GM12878 (cell line): Measurements from ENCODE around the gene STK32A. TPM values are rescaled to one million over a fixed set of nuclear protein-coding genes. Genes with fewer than 3 reads are reported as not detected.

Experiments
- BCL3 ChIP-seq: IDR thresholded peaks from 2 replicates; pipeline ENCODE4 v1.6.1; 2011; ENCODE audit warnings: borderline replicate concordance, low read depth, mild to moderate bottlenecking, moderate library complexity, low read length; ENCODE audit not compliant: insufficient read depth, poor library complexity, severe bottlenecking
- CEBPZ ChIP-seq: fragments of 150-350 bp; IDR thresholded peaks from 2 replicates; pipeline ENCODE4 v1.6.1; 2016; ENCODE audit warnings: low read depth, low read length
- CHD2 ChIP-seq: IDR thresholded peaks from 2 replicates; pipeline ENCODE4 v1.6.1; 2011; ENCODE audit warnings: low read depth, low read length, improper control_type of control experiment, borderline replicate concordance
- CTCF ChIP-seq, 3 experiments: IDR thresholded peaks in 2 of 3; conservative IDR thresholded peaks in 1 of 3; 2 replicates each; pipeline ENCODE4 v1.5.1; 2011; ENCODE audit warnings: low read depth in 3 of 3, low read length in 3 of 3, mild to moderate bottlenecking in 3 of 3, control low read depth in 2 of 3, moderate library complexity in 2 of 3, inconsistent platforms in 1 of 3, mixed read lengths in 1 of 3; ENCODE audit not compliant: control insufficient read depth in 2 of 3, insufficient read depth in 1 of 3; ENCODE audit errors: extremely low read depth in 1 of 3
- ETV6 ChIP-seq, 2 experiments: fragments of 450-650 bp in 1 of 2; IDR thresholded peaks in 1 of 2; conservative IDR thresholded peaks in 1 of 2; 2 replicates each; pipeline ENCODE4 v1.6.1; 2014; ENCODE audit warnings: antibody characterized with exemption in 1 of 2, borderline replicate concordance in 1 of 2, low read depth in 1 of 2, mild to moderate bottlenecking in 1 of 2, moderate library complexity in 1 of 2
- EZH2 ChIP-seq: IDR thresholded peaks from 2 replicates; pipeline ENCODE4 v1.6.1; 2012; ENCODE audit warnings: low read depth, mild to moderate bottlenecking, control low read depth, inconsistent platforms, low read length, borderline replicate concordance; ENCODE audit not compliant: control insufficient read depth
- FOXK2 ChIP-seq: fragments of 450-650 bp; IDR thresholded peaks from 2 replicates; pipeline ENCODE4 v1.6.1; 2017; ENCODE audit warnings: mild to moderate bottlenecking, moderate library complexity
- HDAC6 ChIP-seq: fragments of 200-600 bp; sonication (generic); IDR thresholded peaks from one replicate; pipeline ENCODE4 v1.8.0; 2017; ENCODE audit warnings: antibody characterized with exemption; ENCODE audit not compliant: unreplicated experiment
- HDGF ChIP-seq: fragments of 450-650 bp; IDR thresholded peaks from 2 replicates; pipeline ENCODE4 v1.6.1; 2016; ENCODE audit warnings: antibody characterized with exemption
- MXI1 ChIP-seq: fragments of 150-350 bp; IDR thresholded peaks from 2 replicates; pipeline ENCODE4 v1.6.1; 2011; ENCODE audit warnings: low read depth, mild to moderate bottlenecking, inconsistent platforms, low read length, improper control_type of control experiment
- NFYA ChIP-seq: IDR thresholded peaks from 2 replicates; pipeline ENCODE4 v1.6.1; 2011; ENCODE audit warnings: low read depth, mild to moderate bottlenecking, low read length, improper control_type of control experiment, borderline replicate concordance
- NRF1 ChIP-seq: conservative IDR thresholded peaks from 2 replicates; pipeline ENCODE4 v1.6.1; 2011; ENCODE audit warnings: mild to moderate bottlenecking, low read depth, low read length, improper control_type of control experiment
- RAD21 ChIP-seq: IDR thresholded peaks from 2 replicates; pipeline ENCODE4 v1.6.1; 2011; ENCODE audit warnings: mild to moderate bottlenecking, low read depth, low read length, moderate library complexity; ENCODE audit not compliant: insufficient read depth
- STAT1 ChIP-seq: fragments of 450-650 bp; conservative IDR thresholded peaks from 2 replicates; pipeline ENCODE4 v1.6.1; 2014; ENCODE audit warnings: antibody characterized with exemption, mild to moderate bottlenecking
- STAT3 ChIP-seq: IDR thresholded peaks from 2 replicates; pipeline ENCODE4 v1.6.1; 2011; ENCODE audit warnings: low read depth, low read length, improper control_type of control experiment
- USF2 ChIP-seq: IDR thresholded peaks from 2 replicates; pipeline ENCODE4 v1.6.1; 2011; ENCODE audit warnings: low read depth, low read length, improper control_type of control experiment, borderline replicate concordance
- WRNIP1 ChIP-seq: IDR thresholded peaks from 2 replicates; pipeline ENCODE4 v1.6.1; 2011; ENCODE audit warnings: low read depth, low read length, improper control_type of control experiment, borderline replicate concordance
- YBX1 ChIP-seq: fragments of 450-650 bp; IDR thresholded peaks from 2 replicates; pipeline ENCODE4 v1.6.1; 2016; ENCODE audit warnings: antibody characterized with exemption
- ZNF217 ChIP-seq: fragments of 450-650 bp; IDR thresholded peaks from 2 replicates; pipeline ENCODE4 v1.6.1; 2017; ENCODE audit warnings: antibody characterized with exemption, mild to moderate bottlenecking
- ZNF24 ChIP-seq: fragments of 450-650 bp; IDR thresholded peaks from 2 replicates; pipeline ENCODE4 v1.6.1; 2017; ENCODE audit warnings: antibody characterized with exemption, mild to moderate bottlenecking
- ZSCAN29 ChIP-seq: fragments of 450-650 bp; IDR thresholded peaks from 2 replicates; pipeline ENCODE4 v1.6.1; 2017; ENCODE audit warnings: mild to moderate bottlenecking, moderate library complexity
- polyA plus RNA-seq, 11 experiments: library from polyadenylated mRNA; depleted of rRNA in 4 of 11; unstranded in 6 of 11; stranded (reverse) in 5 of 11; fragments of >200 nt; fragmentation: Nextera tagmentation in 4 of 11; fragmentation: Illumina TruSeq in 1 of 11; extraction: Ambion mirVana in 4 of 11; extraction: Trizol in 1 of 11; gene quantifications; 1 replicate in 1 of 11; 2 replicates in 10 of 11; pipeline versions ENCODE4 v1.2.1 to v1.2.3, GENCODE V29; 2011 to 2016; ENCODE audit warnings: inconsistent platforms in 2 of 11, missing spikeins in 2 of 11, low read depth in 1 of 11
- total RNA-seq, 4 experiments: library from RNA; depleted of rRNA in 3 of 4; stranded (reverse); fragments of >200 nt in 3 of 4; fragmentation: Illumina TruSeq in 1 of 4; extraction: Trizol in 1 of 4; gene quantifications; 2 replicates each; pipeline versions ENCODE4 v1.2.1 to v1.2.3, GENCODE V29; 2013 to 2021

STK32A gene
- total and polyA plus RNA-seq, 10 of the 15 experiments (the other 5 are each of a cell fraction or from before 2014, with no cell fraction given) = under 0.01 to 0.10 TPM; not detected in 8

GRCh38 chr5:147403651-147404640 is 169.1 kb downstream of the STK32A start (continued):
- TF ChIP-seq NFYA (no peak), MXI1 (no peak), ZNF24 (0 out of 2 replicates have a peak, but pooled peaks have one; percentile 35), CEBPZ (no peak), CHD2 (0 out of 2 replicates have a peak, but pooled peaks have one; percentile 52), HDAC6 (no peak), HDGF (no peak), BCL3 (no peak), ZNF217 (no peak), USF2 (no peak; the same call in 1 of the 2 replicates), NRF1 (no peak), CTCF (IDR thresholded peaks at IDR 0.05 in 2 of 3, conservative IDR thresholded peaks at IDR 0.05 in 1 of 3; ENCODE audit: control insufficient read depth in 2 of 3, extremely low read depth in 1 of 3, insufficient read depth in 1 of 3, low read depth in 3 of 3, low read length in 3 of 3) (no peak), WRNIP1 (peak; percentile 65; the same call in 1 of the 2 replicates), YBX1 (no peak), ETV6 (conservative IDR thresholded peaks at IDR 0.05 in 1 of 2, IDR thresholded peaks at IDR 0.05 in 1 of 2; ENCODE audit: borderline replicate concordance in 1 of 2, low read depth in 1 of 2) (no peak), EZH2 (no peak), STAT3 (no peak), FOXK2 (no peak), RAD21 (no peak), STAT1 (no peak), ZSCAN29 (no peak)
